Breast epithelium (tissue), 3 donors: ENCODE results near the gene AP5Z1.

ENCODE experiments used
- CTCF ChIP-seq, 3 donors: fragments of 450-650 bp; IDR thresholded peaks; one replicate each; pipeline ENCODE4 v1.5.1; 2016 to 2017; ENCODE audit warnings: antibody characterized with exemption in 3 of 3, mild to moderate bottlenecking in 3 of 3, moderate library complexity in 3 of 3
- POLR2A ChIP-seq: fragments of 450-650 bp; IDR thresholded peaks from one replicate; pipeline ENCODE4 v1.6.1; 2016; ENCODE audit warnings: antibody characterized with exemption, mild to moderate bottlenecking, moderate library complexity
- POLR2AphosphoS5 ChIP-seq, 3 donors: sonication (generic); formaldehyde crosslinking; IDR thresholded peaks; one replicate each; pipeline ENCODE4 v1.6.1; 2017; ENCODE audit warnings: antibody characterized with exemption in 3 of 3

GRCh38 chr7:4740796-4741195 is 34.6 kb upstream of the AP5Z1 start:
- TF ChIP-seq CTCF (IDR thresholded peaks at IDR 0.05) (no peak), POLR2A (no peak), POLR2AphosphoS5 (IDR thresholded peaks at IDR 0.05) (no peak)
